Spleen (tissue), 7 donors: ENCODE data around the gene SELENOM.

Experiments used
- CTCF ChIP-seq, 11 experiments: fragments of 200-600 bp in 7 of 11; fragments of 450-650 bp in 4 of 11; sonication (generic) in 4 of 11; IDR thresholded peaks in 8 of 11; conservative IDR thresholded peaks in 3 of 11; 1 replicate in 7 of 11; 2 replicates in 4 of 11; pipeline versions ENCODE4 v1.4.0 to v1.8.0; 2016 to 2021; ENCODE audit warnings: antibody characterized with exemption in 11 of 11, inconsistent platforms in 4 of 11, mild to moderate bottlenecking in 1 of 11
- POLR2A ChIP-seq, 3 donors: fragments of 450-650 bp; IDR thresholded peaks; one replicate each; pipeline ENCODE4 v1.5.1; 2017; ENCODE audit warnings: antibody characterized with exemption in 3 of 3, mild to moderate bottlenecking in 1 of 3
- POLR2AphosphoS5 ChIP-seq, 3 donors: sonication (generic); formaldehyde crosslinking; IDR thresholded peaks; one replicate each; pipeline ENCODE4 v1.5.1; 2017; ENCODE audit warnings: antibody characterized with exemption in 3 of 3
- donor health status: DM: no; HTN: no; CAD: no; lungs with moderate emphysema.
- donor health status: DM: no; HTN: no; CAD: no.
- donor health status: DM: no; HTN: no; CAD: no.

- TF ChIP-seq CTCF (IDR thresholded peaks at IDR 0.05 in 8 of 11, conservative IDR thresholded peaks at IDR 0.05 in 3 of 11) (no peak), POLR2A (IDR thresholded peaks at IDR 0.05) (no peak), POLR2AphosphoS5 (IDR thresholded peaks at IDR 0.05) (no peak)
These were observed 18.9 kb upstream of the SELENOM start for GRCh38 chr22:31126128-31126868.
